K562 (cell line): ENCODE data around the gene ZNF837. TPM values are rescaled to one million over a fixed set of nuclear protein-coding genes. Genes with fewer than 3 reads are reported as not detected.

Source experiments
- CBX3 ChIP-seq, 2 experiments: IDR thresholded peaks; 1 replicate in 1 of 2; 2 replicates in 1 of 2; pipeline ENCODE4 v1.6.1; 2012; ENCODE audit warnings: inconsistent platforms in 2 of 2, low read length in 2 of 2, borderline replicate concordance in 1 of 2, control low read depth in 1 of 2
- CCAR2 ChIP-seq: fragments of 200-400 bp; formaldehyde crosslinking; IDR thresholded peaks from 2 replicates; pipeline ENCODE4 v1.6.1; 2017; ENCODE audit warnings: mild to moderate bottlenecking, low read depth, low read length
- CREB3L1 ChIP-seq: fragments of 450-650 bp; IDR thresholded peaks from 2 replicates; pipeline ENCODE4 v1.6.1; 2014; ENCODE audit warnings: low read depth, mild to moderate bottlenecking, moderate library complexity, borderline replicate concordance
- E2F6 ChIP-seq, 2 experiments: IDR thresholded peaks; 2 replicates each; pipeline ENCODE4 v1.6.1; 2011; ENCODE audit warnings: borderline replicate concordance in 1 of 2, control low read depth in 1 of 2, low read depth in 1 of 2, low read length in 1 of 2, mild to moderate bottlenecking in 1 of 2, mixed read lengths in 1 of 2, moderate library complexity in 1 of 2; ENCODE audit not compliant: insufficient read depth in 1 of 2, insufficient read length in 1 of 2, poor library complexity in 1 of 2, severe bottlenecking in 1 of 2; ENCODE audit errors: extremely low read depth in 1 of 2
- HLTF ChIP-seq: fragments of 450-650 bp; IDR thresholded peaks from 2 replicates; pipeline ENCODE4 v1.6.1; 2016
- KDM2B ChIP-seq: fragments of 250-450 bp; sonication (Bioruptor Pico); IDR thresholded peaks from 2 replicates; pipeline ENCODE4 v1.8.0; 2021; ENCODE audit warnings: mild to moderate bottlenecking, moderate library complexity
- MTF1 ChIP-seq: fragments of 250-450 bp; sonication (Bioruptor Pico); IDR thresholded peaks from 2 replicates; pipeline ENCODE4 v1.9.0; 2021; ENCODE audit warnings: moderate library complexity, mild to moderate bottlenecking, inconsistent platforms, borderline replicate concordance
- RBM39 ChIP-seq: fragments of 200-400 bp; formaldehyde crosslinking; optimal IDR thresholded peaks from 2 replicates; pipeline ENCODE3; 2018; ENCODE audit warnings: low read depth, low read length
- RFX1 ChIP-seq: fragments of 450-650 bp; IDR thresholded peaks from 2 replicates; pipeline ENCODE4 v1.6.1; 2016; ENCODE audit warnings: mild to moderate bottlenecking, moderate library complexity
- SRSF7 ChIP-seq: fragments of 200-400 bp; formaldehyde crosslinking; optimal IDR thresholded peaks from 2 replicates; pipeline ENCODE3; 2017; ENCODE audit warnings: mild to moderate bottlenecking, low read depth, low read length
- ZNF561 ChIP-seq: fragments of 450-650 bp; formaldehyde crosslinking; conservative IDR thresholded peaks from 2 replicates; pipeline ENCODE4 v1.4.0; 2020; ENCODE audit warnings: mild to moderate bottlenecking, moderate library complexity
- ZNF766 ChIP-seq: fragments of 200-800 bp; sonication (Bioruptor generic); conservative IDR thresholded peaks from 2 replicates; pipeline ENCODE4 v1.6.1; 2016; ENCODE audit warnings: missing genetic modification characterization, missing compliant biosample characterization
- polyA plus RNA-seq, 8 experiments: library from polyadenylated mRNA; depleted of rRNA in 4 of 8; stranded (reverse) in 5 of 8; unstranded in 3 of 8; fragments of >200 nt; fragmentation: Nextera tagmentation in 2 of 8; fragmentation: Illumina TruSeq in 1 of 8; extraction: Ambion mirVana in 2 of 8; extraction: Trizol in 1 of 8; gene quantifications; 2 replicates each; pipeline versions ENCODE4 v1.2.1 to v1.2.3, GENCODE V29; 2011 to 2014; ENCODE audit warnings: inconsistent platforms in 1 of 8, missing spikeins in 1 of 8
- total RNA-seq, 7 experiments: library from RNA; depleted of rRNA in 6 of 7; stranded (reverse); fragments of >200 nt in 6 of 7; fragmentation: Illumina TruSeq in 2 of 7; extraction: Trizol in 2 of 7; gene quantifications; 2 replicates each; pipeline versions ENCODE4 v1.2.1 to v1.2.3, GENCODE V29; 2011 to 2021; ENCODE audit warnings: low replicate concordance in 1 of 7
- TF ChIP-seq, protein P1 (sequence below): fragments of 450-650 bp; IDR thresholded peaks from 2 replicates; pipeline ENCODE4 v1.6.1; 2017; ENCODE audit warnings: mild to moderate bottlenecking, moderate library complexity
- TF ChIP-seq, protein P2 (sequence below), 2 experiments: IDR thresholded peaks; 2 replicates each; pipeline ENCODE4 v1.6.1; 2012; ENCODE audit warnings: improper control_type of control experiment in 2 of 2, low read depth in 2 of 2, low read length in 2 of 2, borderline replicate concordance in 1 of 2
- TF ChIP-seq, protein P3 (sequence below), 2 experiments: fragments of 450-650 bp; IDR thresholded peaks; 2 replicates each; pipeline ENCODE4 v1.6.1; 2016
- TF ChIP-seq, protein P4 (sequence below): fragments of 250-450 bp; sonication (Bioruptor Pico); IDR thresholded peaks from 2 replicates; pipeline ENCODE4 v1.4.0; 2020; ENCODE audit warnings: mild to moderate bottlenecking

Gene ZNF837
- total and polyA plus RNA-seq, 9 of the 15 experiments (the other 6 are each of a cell fraction or from before 2014, with no cell fraction given) = 0.11 to 2.1 (median 0.57) TPM; not detected in 4

- TF ChIP-seq MTF1 (CRISPR knock-in tag) (no peak), CCAR2 (no peak), ZNF561 (CRISPR knock-in tag) (no peak), SRSF7 (no peak), E2F6 (IDR thresholded peaks at IDR 0.05; ENCODE audit: borderline replicate concordance in 1 of 2, extremely low read depth in 1 of 2, insufficient read depth in 1 of 2, insufficient read length in 1 of 2, low read depth in 1 of 2, low read length in 1 of 2, poor library complexity in 1 of 2, severe bottlenecking in 1 of 2) (peak; percentile 87 to 96), CBX3 (IDR thresholded peaks at IDR 0.05; ENCODE audit: borderline replicate concordance in 1 of 2, low read length in 2 of 2) (peak in 1 of 2 experiments; percentile 79; a peak in 1 of 3 replicates), RBM39 (no peak), HLTF (peak; percentile 69; the same call in 1 of the 2 replicates), CREB3L1 (peak; percentile 98), ZNF766 (CRISPR knock-in tag) (no peak), RFX1 (peak; percentile 100), KDM2B (peak; percentile 79; the same call in 1 of the 2 replicates)
- TF ChIP-seq, protein P1, sequence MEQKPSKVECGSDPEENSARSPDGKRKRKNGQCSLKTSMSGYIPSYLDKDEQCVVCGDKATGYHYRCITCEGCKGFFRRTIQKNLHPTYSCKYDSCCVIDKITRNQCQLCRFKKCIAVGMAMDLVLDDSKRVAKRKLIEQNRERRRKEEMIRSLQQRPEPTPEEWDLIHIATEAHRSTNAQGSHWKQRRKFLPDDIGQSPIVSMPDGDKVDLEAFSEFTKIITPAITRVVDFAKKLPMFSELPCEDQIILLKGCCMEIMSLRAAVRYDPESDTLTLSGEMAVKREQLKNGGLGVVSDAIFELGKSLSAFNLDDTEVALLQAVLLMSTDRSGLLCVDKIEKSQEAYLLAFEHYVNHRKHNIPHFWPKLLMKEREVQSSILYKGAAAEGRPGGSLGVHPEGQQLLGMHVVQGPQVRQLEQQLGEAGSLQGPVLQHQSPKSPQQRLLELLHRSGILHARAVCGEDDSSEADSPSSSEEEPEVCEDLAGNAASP = no peak
- TF ChIP-seq, protein P2, sequence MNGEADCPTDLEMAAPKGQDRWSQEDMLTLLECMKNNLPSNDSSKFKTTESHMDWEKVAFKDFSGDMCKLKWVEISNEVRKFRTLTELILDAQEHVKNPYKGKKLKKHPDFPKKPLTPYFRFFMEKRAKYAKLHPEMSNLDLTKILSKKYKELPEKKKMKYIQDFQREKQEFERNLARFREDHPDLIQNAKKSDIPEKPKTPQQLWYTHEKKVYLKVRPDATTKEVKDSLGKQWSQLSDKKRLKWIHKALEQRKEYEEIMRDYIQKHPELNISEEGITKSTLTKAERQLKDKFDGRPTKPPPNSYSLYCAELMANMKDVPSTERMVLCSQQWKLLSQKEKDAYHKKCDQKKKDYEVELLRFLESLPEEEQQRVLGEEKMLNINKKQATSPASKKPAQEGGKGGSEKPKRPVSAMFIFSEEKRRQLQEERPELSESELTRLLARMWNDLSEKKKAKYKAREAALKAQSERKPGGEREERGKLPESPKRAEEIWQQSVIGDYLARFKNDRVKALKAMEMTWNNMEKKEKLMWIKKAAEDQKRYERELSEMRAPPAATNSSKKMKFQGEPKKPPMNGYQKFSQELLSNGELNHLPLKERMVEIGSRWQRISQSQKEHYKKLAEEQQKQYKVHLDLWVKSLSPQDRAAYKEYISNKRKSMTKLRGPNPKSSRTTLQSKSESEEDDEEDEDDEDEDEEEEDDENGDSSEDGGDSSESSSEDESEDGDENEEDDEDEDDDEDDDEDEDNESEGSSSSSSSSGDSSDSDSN (IDR thresholded peaks at IDR 0.05; ENCODE audit: borderline replicate concordance in 1 of 2, low read depth in 2 of 2, low read length in 2 of 2) = peak; percentile 87 to 90
- TF ChIP-seq, protein P3, sequence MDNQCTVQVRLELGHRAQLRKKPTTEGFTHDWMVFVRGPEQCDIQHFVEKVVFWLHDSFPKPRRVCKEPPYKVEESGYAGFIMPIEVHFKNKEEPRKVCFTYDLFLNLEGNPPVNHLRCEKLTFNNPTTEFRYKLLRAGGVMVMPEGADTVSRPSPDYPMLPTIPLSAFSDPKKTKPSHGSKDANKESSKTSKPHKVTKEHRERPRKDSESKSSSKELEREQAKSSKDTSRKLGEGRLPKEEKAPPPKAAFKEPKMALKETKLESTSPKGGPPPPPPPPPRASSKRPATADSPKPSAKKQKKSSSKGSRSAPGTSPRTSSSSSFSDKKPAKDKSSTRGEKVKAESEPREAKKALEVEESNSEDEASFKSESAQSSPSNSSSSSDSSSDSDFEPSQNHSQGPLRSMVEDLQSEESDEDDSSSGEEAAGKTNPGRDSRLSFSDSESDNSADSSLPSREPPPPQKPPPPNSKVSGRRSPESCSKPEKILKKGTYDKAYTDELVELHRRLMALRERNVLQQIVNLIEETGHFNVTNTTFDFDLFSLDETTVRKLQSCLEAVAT (IDR thresholded peaks at IDR 0.05) = no peak
- TF ChIP-seq, protein P4, sequence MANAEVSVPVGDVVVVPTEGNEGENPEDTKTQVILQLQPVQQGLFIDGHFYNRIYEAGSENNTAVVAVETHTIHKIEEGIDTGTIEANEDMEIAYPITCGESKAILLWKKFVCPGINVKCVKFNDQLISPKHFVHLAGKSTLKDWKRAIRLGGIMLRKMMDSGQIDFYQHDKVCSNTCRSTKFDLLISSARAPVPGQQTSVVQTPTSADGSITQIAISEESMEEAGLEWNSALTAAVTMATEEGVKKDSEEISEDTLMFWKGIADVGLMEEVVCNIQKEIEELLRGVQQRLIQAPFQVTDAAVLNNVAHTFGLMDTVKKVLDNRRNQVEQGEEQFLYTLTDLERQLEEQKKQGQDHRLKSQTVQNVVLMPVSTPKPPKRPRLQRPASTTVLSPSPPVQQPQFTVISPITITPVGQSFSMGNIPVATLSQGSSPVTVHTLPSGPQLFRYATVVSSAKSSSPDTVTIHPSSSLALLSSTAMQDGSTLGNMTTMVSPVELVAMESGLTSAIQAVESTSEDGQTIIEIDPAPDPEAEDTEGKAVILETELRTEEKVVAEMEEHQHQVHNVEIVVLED = peak; percentile 83
Measured at GRCh38 chr19:58380662-58381459, at the start of gene ZNF837 (continued).
